CD14-positive monocyte (primary cell): Measurements from ENCODE around the gene SERPINB1. TPM values are rescaled to one million over a fixed set of nuclear protein-coding genes. Genes with fewer than 3 reads are reported as not detected.

Experiments used
- DNase-seq, 3 donors: peaks; one replicate each; pipeline ENCODE4 v3.0.0-alpha.2; 2011 to 2022
- H2AFZ ChIP-seq: 2 replicates; pipeline ENCODE4 v1.6.0; 2012; ENCODE audit warnings: mild to moderate bottlenecking, low read depth, low read length, inconsistent platforms; ENCODE audit not compliant: insufficient read depth, poor library complexity, severe bottlenecking
- H3K27ac ChIP-seq, 2 donors: 1 replicate in 1 of 2; 2 replicates in 1 of 2; pipeline ENCODE4 v1.5.1; 2012 to 2013; ENCODE audit warnings: low read length in 2 of 2, control low read depth in 1 of 2, inconsistent platforms in 1 of 2, low read depth in 1 of 2, mild to moderate bottlenecking in 1 of 2
- H3K27me3 ChIP-seq, 2 donors: one replicate each; pipeline versions ENCODE4 v1.6.0 to v1.6.1; 2011 to 2013; ENCODE audit warnings: low read length in 2 of 2; ENCODE audit not compliant: control insufficient read depth in 2 of 2, insufficient read depth in 2 of 2
- H3K36me3 ChIP-seq, 2 donors: replicated peaks in 1 of 2; 1 replicate in 1 of 2; 2 replicates in 1 of 2; pipeline versions ENCODE4 v1.5.1 to v1.6.1; 2012 to 2013; ENCODE audit warnings: low read length in 2 of 2, control low read depth in 1 of 2, inconsistent platforms in 1 of 2, mild to moderate bottlenecking in 1 of 2; ENCODE audit not compliant: insufficient read depth in 2 of 2, control insufficient read depth in 1 of 2
- H3K4me1 ChIP-seq, 2 donors: 1 replicate in 1 of 2; 2 replicates in 1 of 2; pipeline versions ENCODE4 v1.5.1 to v1.6.1; 2012 to 2013; ENCODE audit warnings: low read length in 2 of 2, control low read depth in 1 of 2, inconsistent platforms in 1 of 2, mild to moderate bottlenecking in 1 of 2, moderate library complexity in 1 of 2; ENCODE audit not compliant: insufficient read depth in 2 of 2, control insufficient read depth in 1 of 2
- H3K4me2 ChIP-seq: replicated peaks from 2 replicates; pipeline ENCODE3; 2012; ENCODE audit warnings: low read length, moderate library complexity, mild to moderate bottlenecking; ENCODE audit not compliant: poor library complexity, severe bottlenecking; ENCODE audit errors: extremely low read depth
- H3K4me3 ChIP-seq, 3 experiments: fragments of 200-600 bp in 1 of 3; sonication (generic) in 1 of 3; replicated peaks in 1 of 3; 1 replicate in 2 of 3; 2 replicates in 1 of 3; pipeline ENCODE4 v1.5.1; 2011 to 2013; ENCODE audit warnings: low read length in 3 of 3, mild to moderate bottlenecking in 3 of 3, control low read depth in 2 of 3, low read depth in 2 of 3, inconsistent platforms in 1 of 3, moderate library complexity in 1 of 3
- H3K79me2 ChIP-seq: 2 replicates; pipeline ENCODE4 v1.6.0; 2012; ENCODE audit warnings: mild to moderate bottlenecking, control low read depth, inconsistent platforms, low read length, moderate library complexity; ENCODE audit not compliant: insufficient read depth
- H3K9ac ChIP-seq: 2 replicates; pipeline ENCODE4 v1.6.0; 2017; ENCODE audit warnings: low read length, mild to moderate bottlenecking; ENCODE audit not compliant: insufficient read depth, poor library complexity, severe bottlenecking
- H3K9me3 ChIP-seq, 2 donors: replicated peaks in 1 of 2; 1 replicate in 1 of 2; 2 replicates in 1 of 2; pipeline versions ENCODE4 v1.5.1 to v1.6.1; 2012 to 2013; ENCODE audit warnings: low read length in 2 of 2, control low read depth in 1 of 2; ENCODE audit not compliant: control insufficient read depth in 1 of 2, insufficient read depth in 1 of 2
- H4K20me1 ChIP-seq: 2 replicates; pipeline ENCODE4 v1.6.0; 2012; ENCODE audit warnings: mild to moderate bottlenecking, low read length, control low read depth, moderate library complexity; ENCODE audit not compliant: insufficient read depth
- H3K27ac Mint-ChIP-seq, 7 donors: one replicate each; pipeline ENCODE4 v1.8.0; 2020; ENCODE audit warnings: mild to moderate bottlenecking in 7 of 7, mixed read lengths in 7 of 7, moderate library complexity in 6 of 7, inconsistent platforms in 2 of 7
- H3K27me3 Mint-ChIP-seq, 3 donors: one replicate each; pipeline ENCODE4 v1.8.0; 2021 to 2022; ENCODE audit warnings: low read depth in 3 of 3, mild to moderate bottlenecking in 3 of 3, mixed read lengths in 3 of 3, moderate library complexity in 3 of 3, inconsistent platforms in 1 of 3
- H3K36me3 Mint-ChIP-seq, 2 donors: one replicate each; pipeline ENCODE4 v1.8.0; 2020; ENCODE audit warnings: mixed read lengths in 2 of 2, inconsistent platforms in 1 of 2, mild to moderate bottlenecking in 1 of 2
- H3K4me1 Mint-ChIP-seq: one replicate; pipeline ENCODE4 v1.8.0; 2020; ENCODE audit warnings: mild to moderate bottlenecking, mixed read lengths
- H3K4me3 Mint-ChIP-seq, 2 donors: one replicate each; pipeline ENCODE4 v1.8.0; 2020; ENCODE audit warnings: mild to moderate bottlenecking in 2 of 2, mixed read lengths in 2 of 2, moderate library complexity in 1 of 2
- H3K9me3 Mint-ChIP-seq, 7 donors: one replicate each; pipeline ENCODE4 v1.8.0; 2020 to 2022; ENCODE audit warnings: mixed read lengths in 7 of 7, mild to moderate bottlenecking in 6 of 7, moderate library complexity in 6 of 7, inconsistent platforms in 2 of 7
- WGBS: methylation state at CpG from one replicate; pipeline ENCODE4 v1.1.5; 2013; ENCODE audit warnings: missing lambda C conversion rate; ENCODE audit not compliant: insufficient coverage; 5-methylcytosine and 5-hydroxymethylcytosine counted together
- intact Hi-C, 2 donors: fragments of 100-400 bp; cut with micrococcal nuclease; formaldehyde crosslinking; loops; one replicate each; pipeline versions ENCODE4 v1.15.0 to v1.15.1; 2023
- polyA plus RNA-seq, 3 donors: library from polyadenylated mRNA; depleted of rRNA in 1 of 3; unstranded in 2 of 3; stranded (reverse) in 1 of 3; fragments of 300-500 nt in 2 of 3; fragments of >200 nt in 1 of 3; fragmentation: Illumina TruSeq in 2 of 3; gene quantifications; 1 replicate in 2 of 3; 2 replicates in 1 of 3; pipeline ENCODE4 v1.2.3, GENCODE V29; 2012 to 2021
- TF ChIP-seq, protein P1 (sequence below): fragments of 200-600 bp; IDR thresholded peaks from one replicate; pipeline ENCODE4 v1.8.0; 2022; ENCODE audit warnings: antibody characterized with exemption, mild to moderate bottlenecking

Gene SERPINB1
- polyA plus RNA-seq, 3 donors, result 126 to 307 (median 306) TPM

DNA sequence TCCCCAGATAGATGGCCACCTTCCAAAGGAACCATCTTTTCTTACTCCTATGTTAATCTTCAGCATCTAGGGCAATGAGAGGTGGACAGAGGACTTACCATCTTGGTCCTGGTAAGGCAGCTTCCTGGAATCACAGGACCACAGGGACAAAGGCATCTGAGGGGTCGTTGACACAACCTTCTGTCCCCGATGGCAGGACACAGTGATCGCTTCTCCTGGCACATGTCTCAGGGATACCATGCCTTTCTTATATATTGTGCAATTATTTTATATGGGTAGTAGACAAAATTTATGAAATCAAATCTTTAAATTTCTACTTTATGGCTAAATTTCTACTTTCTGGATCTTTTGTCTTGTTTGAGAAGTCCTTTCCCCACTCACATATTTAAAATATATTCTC lies 20.1 kb downstream of the SERPINB1 start:
- H3K4me3 ChIP-seq, result no peak overlapping the region
- no peak for DNase-seq
- no peak overlapping the region for H3K4me3 Mint-ChIP-seq
- H3K27me3 ChIP-seq, result no peaks in the 10 kb centered on the region
- H3K27ac Mint-ChIP-seq, result no peak overlapping the region
- no peaks in the 10 kb centered on the region for H3K36me3 ChIP-seq
- peaks cover 0 to 4% of the 10 kb centered on the region in 2 donors for H3K9me3 ChIP-seq
- H3K27me3 Mint-ChIP-seq, result peaks cover 0 to 2% (median 0%) of the 10 kb centered on the region in 3 donors
- H2AFZ ChIP-seq, result no peak overlapping the region
- no CpG with 5 or more reads among the region's 3 CpGs for WGBS
- peaks cover 38 to 47% of the 10 kb centered on the region in 2 donors for H3K4me1 ChIP-seq
- peaks cover under 1 to 9% (median 6%) of the 10 kb centered on the region in 7 donors for H3K9me3 Mint-ChIP-seq
- TF ChIP-seq, protein P1, sequence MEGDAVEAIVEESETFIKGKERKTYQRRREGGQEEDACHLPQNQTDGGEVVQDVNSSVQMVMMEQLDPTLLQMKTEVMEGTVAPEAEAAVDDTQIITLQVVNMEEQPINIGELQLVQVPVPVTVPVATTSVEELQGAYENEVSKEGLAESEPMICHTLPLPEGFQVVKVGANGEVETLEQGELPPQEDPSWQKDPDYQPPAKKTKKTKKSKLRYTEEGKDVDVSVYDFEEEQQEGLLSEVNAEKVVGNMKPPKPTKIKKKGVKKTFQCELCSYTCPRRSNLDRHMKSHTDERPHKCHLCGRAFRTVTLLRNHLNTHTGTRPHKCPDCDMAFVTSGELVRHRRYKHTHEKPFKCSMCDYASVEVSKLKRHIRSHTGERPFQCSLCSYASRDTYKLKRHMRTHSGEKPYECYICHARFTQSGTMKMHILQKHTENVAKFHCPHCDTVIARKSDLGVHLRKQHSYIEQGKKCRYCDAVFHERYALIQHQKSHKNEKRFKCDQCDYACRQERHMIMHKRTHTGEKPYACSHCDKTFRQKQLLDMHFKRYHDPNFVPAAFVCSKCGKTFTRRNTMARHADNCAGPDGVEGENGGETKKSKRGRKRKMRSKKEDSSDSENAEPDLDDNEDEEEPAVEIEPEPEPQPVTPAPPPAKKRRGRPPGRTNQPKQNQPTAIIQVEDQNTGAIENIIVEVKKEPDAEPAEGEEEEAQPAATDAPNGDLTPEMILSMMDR, result no peak
- peaks cover 9 to 12% of the 10 kb centered on the region in 2 donors for H3K36me3 Mint-ChIP-seq
- H4K20me1 ChIP-seq, result no peaks in the 10 kb centered on the region
- intact Hi-C loops, result no loop called here
- H3K79me2 ChIP-seq, result no peaks in the 10 kb centered on the region
- no peak overlapping the region for H3K9ac ChIP-seq
- H3K27ac ChIP-seq, result no peak overlapping the region
- H3K4me2 ChIP-seq, result no peak overlapping the region
- peaks cover 53% of the 10 kb centered on the region for H3K4me1 Mint-ChIP-seq

- Histone ChIP-seq H3K4me1 (peaks cover 38 to 47% of the 10 kb centered on the region in 2 donors), H3K79me2 (no peaks in the 10 kb centered on the region), H3K36me3 (no peaks in the 10 kb centered on the region), H3K27ac (peak overlapping the region in 1 of 2 donors; percentile 62), H2AFZ (peak overlapping the region; percentile 39), H3K9ac (no peak overlapping the region), H3K4me2 (peak overlapping the region; percentile 52), H3K4me3 (peak overlapping the region in 1 of 3 experiments; percentile 9), H4K20me1 (no peaks in the 10 kb centered on the region), H3K27me3 (no peaks in the 10 kb centered on the region), H3K9me3 (peaks cover 9% of the 10 kb centered on the region in 2 donors)
- intact Hi-C loops, result no loop called here
- H3K27ac Mint-ChIP-seq, result peak overlapping the region in 5 of 7 donors; percentile 59 to 84 (median 81)
- H3K27me3 Mint-ChIP-seq, result peaks cover 0 to 2% (median 0%) of the 10 kb centered on the region in 3 donors
- H3K4me3 Mint-ChIP-seq, result no peak overlapping the region
- H3K36me3 Mint-ChIP-seq, result peaks cover 9 to 20% of the 10 kb centered on the region in 2 donors
- H3K4me1 Mint-ChIP-seq, result peaks cover 53% of the 10 kb centered on the region
- DNase-seq, result peak in 2 of 3 donors; percentile 38
- peaks cover 12 to 20% (median 16%) of the 10 kb centered on the region in 7 donors for H3K9me3 Mint-ChIP-seq
- WGBS, result no CpG with 5 or more reads among the region's 2 CpGs
- TF ChIP-seq, protein P1, result no peak
Observed at GRCh38 chr6:2820415-2820814, 21.2 kb downstream of the SERPINB1 start.
